Measurements from ENCODE around the gene ZC2HC1C. TPM values are rescaled to one million over a fixed set of nuclear protein-coding genes. Genes with fewer than 3 reads are reported as not detected.
A peak's percentile ranks its signal among the peaks of the same experiment; 100 is the strongest.

ZC2HC1C gene, protein sequence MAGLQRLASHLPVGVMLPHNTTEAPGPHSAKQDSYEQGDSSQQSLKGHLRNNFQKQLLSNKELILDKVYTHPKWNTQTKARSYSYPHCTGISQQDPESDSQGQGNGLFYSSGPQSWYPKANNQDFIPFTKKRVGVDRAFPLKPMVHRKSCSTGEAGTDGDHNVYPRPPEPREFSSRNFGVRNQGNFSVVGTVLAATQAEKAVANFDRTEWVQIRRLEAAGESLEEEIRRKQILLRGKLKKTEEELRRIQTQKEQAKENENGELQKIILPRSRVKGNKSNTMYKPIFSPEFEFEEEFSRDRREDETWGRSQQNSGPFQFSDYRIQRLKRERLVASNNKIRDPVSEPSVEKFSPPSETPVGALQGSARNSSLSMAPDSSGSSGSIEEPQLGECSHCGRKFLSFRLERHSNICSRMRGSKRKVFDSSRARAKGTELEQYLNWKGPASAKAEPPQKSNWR
- 5.4 and 5.8 TPM in 2 replicates for total RNA-seq (2011; cell fraction: chromatin; rRNA removed; ENCODE audit: low replicate concordance)
- total RNA-seq (2011; cell fraction: nucleolus; rRNA removed): 3.0 and 4.5 TPM in 2 replicates
- 3.9 and 4.5 TPM in 2 replicates for total RNA-seq (2011; cell fraction: nucleoplasm; rRNA removed)
- 5.1 and 8.8 TPM in 2 replicates for total RNA-seq (2014; rRNA removed)
- 6.6 and 7.9 TPM in 2 replicates for total RNA-seq (2014; rRNA removed; fragmentation: Illumina TruSeq; extraction: Trizol)
- total RNA-seq (2015; rRNA removed; fragmentation: Illumina TruSeq; extraction: Trizol): 6.2 and 8.5 TPM in 2 replicates
- total RNA-seq (2021): 4.7 and 6.3 TPM in 2 replicates
- 4.3 and 8.4 TPM in 2 replicates for polyA plus RNA-seq (2011; rRNA removed)
- 2.7 and 3.3 TPM in 2 replicates for polyA plus RNA-seq (2011; cell fraction: cytosol; rRNA removed)
- 4.9 and 5.4 TPM in 2 replicates for polyA plus RNA-seq (2011; cell fraction: nucleus; rRNA removed)
- polyA plus RNA-seq (2012): 5.6 and 9.0 TPM in 2 replicates
- 7.7 and 7.9 TPM in 2 replicates for polyA plus RNA-seq (2014; fragmentation: Illumina TruSeq; extraction: Trizol)
- polyA plus RNA-seq (2014; fragmentation: Nextera tagmentation; extraction: Ambion mirVana): 1 to 10 TPM; 7.0 to 9.2 TPM
- polyA plus RNA-seq (2014; rRNA removed): 3.7 and 6.7 TPM in 2 replicates
- 3.2 and 6.8 TPM in 2 replicates for polyA minus RNA-seq (2011; rRNA and poly(A)+ RNA removed)
- polyA minus RNA-seq (2011; cell fraction: cytosol; rRNA and poly(A)+ RNA removed): 1.7 and 4.8 TPM in 2 replicates
- polyA minus RNA-seq (2011; cell fraction: nucleus; rRNA and poly(A)+ RNA removed): 3.2 and 3.6 TPM in 2 replicates
- Bru-seq, nascent RNA: percentile 55 among the genes with signal in this experiment
- BruChase-seq, experiment 1, labeled RNA remaining after a 2-hour chase: percentile 52 among the genes with signal in this experiment
- BruChase-seq, experiment 2, labeled RNA remaining after a 6-hour chase: percentile 53 among the genes with signal in this experiment
- long read RNA-seq, experiment 1, full-length matches to known transcripts: 2 of 15 reads
- long read RNA-seq, experiment 1, partial matches to known transcripts: 6 of 15 reads
- long read RNA-seq, experiment 1, other reads (novel, unspliced or antisense): 7 of 15 reads
- long read RNA-seq, experiment 2, partial matches to known transcripts: 7 of 10 reads
- long read RNA-seq, experiment 2, other reads (novel, unspliced or antisense): 3 of 10 reads
- long read RNA-seq, experiment 3, partial matches to known transcripts: 2 of 7 reads
- long read RNA-seq, experiment 3, other reads (novel, unspliced or antisense): 0 of 7 reads

- peak within 1 kb of the TSS; percentile 87 to 91 for H3K9ac ChIP-seq (ENCODE audit: insufficient read depth in 1 of 2, low read depth in 2 of 2, low read length in 2 of 2)
- DNase-seq (ENCODE audit: extremely low read depth in 1 of 4, low spot score in 3 of 4) (peak; percentile 93 to 95 (median 94)), ATAC-seq (peak; percentile 90), FAIRE-seq (peak; percentile 76)
- peaks cover 63% of the 10 kb centered on the region for H3K79me2 ChIP-seq (ENCODE audit: control insufficient read depth, insufficient read depth, low read length)
- H3K9me3 ChIP-seq (replicated peaks; ENCODE audit: control insufficient read depth, insufficient read depth, low read depth, low read length): no peaks in the 10 kb centered on the region
- peaks cover 3% of the 10 kb centered on the region for H3K9me1 ChIP-seq (ENCODE audit: control insufficient read depth, insufficient read depth, low read length)
- H3K27ac ChIP-seq (ENCODE audit: extremely low read depth, low read depth, low read length): peak within 1 kb of the TSS; percentile 93
- H3K27me3 ChIP-seq (ENCODE audit: control insufficient read depth in 2 of 2, insufficient read depth in 2 of 2, low read length in 2 of 2): no peaks in the 10 kb centered on the region
- WGBS (ENCODE audit: insufficient coverage, low coverage, missing lambda C conversion rate): under 1% methylated on average over 47 of the region's 58 CpGs
- peak within 1 kb of the TSS; percentile 96 for H3K4me2 ChIP-seq (ENCODE audit: insufficient read depth, low read length)
- BruUV-seq (replicated peaks): no TSS peak
- peak within 1 kb of the TSS; percentile 86 for H2AFZ ChIP-seq (ENCODE audit: low read depth, low read length)
- intact Hi-C loops (cut with micrococcal nuclease): no loop called here
- in situ Hi-C loops (cut with MboI): no loop called here
- peak within 1 kb of the TSS; percentile 41 for H3K4me3 ChIP-seq
- no peaks in the 10 kb centered on the region for H4K20me1 ChIP-seq (replicated peaks; ENCODE audit: control insufficient read depth, insufficient read depth, low read length)
- H3K4me1 ChIP-seq (replicated peaks in 1 of 2; ENCODE audit: control insufficient read depth in 2 of 2, insufficient read depth in 2 of 2, low read length in 2 of 2): peaks cover 26 to 32% of the 10 kb centered on the region in 2 experiments; a peak in 4 of 5 replicates
- ChIA-PET POLR2A (interaction anchor here (0.5 to 2.0 kb wide), 12 partner anchors 10 to 562 kb away, joined by 3 to 5 read pairs (median 3); partner anchors contain the start of genes EIF2B2 and MLH3), CTCF (ENCODE audit: low intra/inter-chr PET ratio) (no interaction called here)
- no peaks in the 10 kb centered on the region; the same call in 2 of the 3 replicates for H3K36me3 ChIP-seq (ENCODE audit: control insufficient read depth, insufficient read depth, low read length)
- TF ChIP-seq SRSF1 (IDR thresholded peaks at IDR 0.05; ENCODE audit: low read depth, low read length) (no peak), ZNF146 (CRISPR knock-in tag; IDR thresholded peaks at IDR 0.05; ENCODE audit: unreplicated experiment) (no peak), MLX (CRISPR knock-in tag; conservative IDR thresholded peaks at IDR 0.05) (no peak), ZBTB1 (CRISPR knock-in tag; IDR thresholded peaks at IDR 0.05; ENCODE audit: borderline replicate concordance, low read depth) (no peak), SREBF1 (IDR thresholded peaks at IDR 0.05; ENCODE audit: borderline replicate concordance, low read depth, low read length) (no peak), ZNF239 (CRISPR knock-in tag; IDR thresholded peaks at IDR 0.05) (no peak), ZZZ3 (IDR thresholded peaks at IDR 0.05) (no peak), ATF6 (CRISPR knock-in tag; IDR thresholded peaks at IDR 0.05) (no peak), TARDBP (IDR thresholded peaks at IDR 0.05) (no peak)
- TF ChIP-seq, protein P1, sequence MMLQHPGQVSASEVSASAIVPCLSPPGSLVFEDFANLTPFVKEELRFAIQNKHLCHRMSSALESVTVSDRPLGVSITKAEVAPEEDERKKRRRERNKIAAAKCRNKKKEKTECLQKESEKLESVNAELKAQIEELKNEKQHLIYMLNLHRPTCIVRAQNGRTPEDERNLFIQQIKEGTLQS (IDR thresholded peaks at IDR 0.05): no peak
- TF ChIP-seq, protein P1 (CRISPR knock-in tag; conservative IDR thresholded peaks at IDR 0.05): no peak
Observed at GRCh38 chr14:75069121-75069810, at the start of gene ZC2HC1C. ZC2HC1C (plus strand) TSS chr14:75069641; CDS start chr14:75070574, 933 bp downstream.

Data from K562 (cell line).